Amniotic epithelial cell (primary cell): Measurements from ENCODE around the gene FOS.
"Not testable (repeated sequence)": the region's sequence is repeated elsewhere in the genome, so short reads cannot be mapped to it uniquely, and the experiment has no call there.

Experiments used
- DNase-seq: peaks from one replicate; pipeline ENCODE4 v3.0.0-alpha.2; 2010; ENCODE audit warnings: low read depth

FOS gene

DNA sequence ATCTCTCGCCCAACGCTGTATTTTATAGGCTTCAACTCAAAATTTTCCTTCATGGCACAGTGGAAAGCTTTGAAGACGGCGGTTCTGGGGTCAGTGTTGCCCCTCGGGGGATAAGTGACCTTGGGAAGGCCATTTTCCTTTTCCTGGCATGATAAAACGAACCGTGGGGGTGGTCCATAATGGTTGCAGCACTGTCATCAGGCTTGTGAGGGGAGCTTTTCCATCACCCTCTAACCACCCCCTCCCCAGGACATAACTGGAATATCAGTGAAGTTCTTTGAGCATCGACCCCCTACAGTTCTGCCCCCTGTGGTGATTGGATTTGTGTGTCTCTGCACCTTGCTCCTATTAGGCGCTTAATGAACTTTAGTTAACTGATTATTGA lies 16.0 kb downstream of the FOS start:
- DNase-seq, result no peak

DNA sequence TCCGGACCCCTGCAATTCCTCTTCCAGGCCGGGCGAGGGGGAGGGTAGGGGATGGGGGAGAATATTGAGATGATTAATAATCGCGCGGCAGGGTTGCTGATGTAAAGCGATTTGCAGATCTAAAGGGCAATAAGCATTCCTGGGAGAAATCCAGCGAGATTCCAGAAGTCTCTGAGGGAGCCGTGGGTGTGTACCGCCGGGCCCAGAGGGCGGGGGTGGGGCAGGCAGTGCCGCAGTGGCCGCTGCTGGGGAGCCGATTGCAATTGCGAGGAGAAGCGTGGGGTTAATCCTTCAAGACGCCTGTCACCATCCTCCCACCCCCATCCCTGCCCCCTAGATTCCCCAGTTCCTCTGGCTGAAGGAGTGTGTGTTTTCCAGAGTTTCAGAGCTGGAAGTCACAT lies 16.4 kb downstream of the FOS start:
- DNase-seq, result peak; percentile 84

DNA sequence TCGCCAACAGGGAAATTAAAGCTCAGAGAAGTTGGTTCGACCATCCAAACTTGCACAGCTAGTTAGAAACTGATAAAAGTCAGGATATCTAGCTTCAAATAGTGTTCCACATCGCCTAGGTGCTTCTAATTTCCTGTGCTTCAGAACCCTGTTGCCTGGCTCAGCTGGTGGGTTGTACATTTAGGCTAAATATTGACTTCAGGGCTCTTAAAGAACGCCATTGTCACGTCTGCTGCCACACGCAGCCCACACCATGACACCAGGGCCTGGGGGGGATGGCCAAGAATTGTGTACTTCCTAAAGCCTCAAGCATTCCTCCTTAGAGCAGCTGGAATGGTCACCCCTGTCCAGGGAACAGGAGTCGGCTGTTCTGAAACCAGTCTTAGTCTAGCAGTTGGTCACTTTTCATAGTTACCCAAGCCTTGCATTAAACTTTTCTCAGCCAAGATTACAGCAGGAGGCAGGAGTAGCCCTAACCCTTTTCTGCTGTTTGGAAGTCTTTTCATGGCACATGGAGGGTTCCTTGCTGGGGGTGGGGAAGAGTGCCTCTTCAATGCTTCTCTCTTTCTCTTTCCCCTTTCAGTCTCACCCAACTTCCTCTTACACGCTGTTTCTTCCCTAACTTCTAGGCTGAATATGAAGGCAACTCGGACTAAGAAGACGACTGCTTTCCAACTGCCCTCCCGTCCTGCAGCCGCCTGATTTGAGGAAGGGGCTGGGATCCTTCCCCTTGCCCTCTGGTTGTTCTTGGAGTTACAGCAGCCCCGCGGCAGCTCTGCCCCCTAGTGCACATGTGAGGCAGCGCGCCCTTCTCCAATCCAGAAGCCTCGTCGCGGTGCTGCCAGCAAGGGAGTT lies 17.1 kb downstream of the FOS start:
- DNase-seq, result peak; percentile 63

DNA sequence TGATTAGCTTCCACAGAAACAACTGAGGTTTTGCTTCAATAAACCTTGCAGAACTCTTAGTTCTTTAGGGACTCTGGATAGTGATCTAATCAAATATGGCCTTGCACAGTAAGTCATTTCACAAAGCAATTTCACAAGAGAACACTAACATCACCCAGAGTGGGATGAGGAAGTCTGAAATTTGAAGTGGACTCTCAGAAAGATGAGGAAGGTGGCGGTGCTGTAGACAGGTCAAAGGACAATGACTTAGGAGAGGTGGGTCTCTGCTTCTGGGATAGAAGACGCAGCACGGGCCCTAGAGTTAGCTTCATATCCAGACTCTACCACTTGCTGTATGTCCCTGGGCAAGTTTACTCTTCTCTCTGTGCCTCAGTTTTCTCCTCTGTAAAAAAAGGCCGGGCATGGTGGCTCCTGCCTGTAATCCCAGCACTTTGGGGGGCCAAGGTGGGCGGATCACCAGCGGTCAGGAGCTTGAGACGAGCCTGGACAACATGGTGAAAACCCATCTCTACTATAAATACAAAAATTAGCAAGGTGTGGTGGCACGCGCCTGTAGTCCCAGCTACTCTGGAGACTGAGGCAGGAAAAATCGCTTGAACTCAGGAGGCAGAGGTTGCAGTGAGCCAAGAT lies 18.9 kb downstream of the FOS start:
- DNase-seq, result peak; percentile 48

DNA sequence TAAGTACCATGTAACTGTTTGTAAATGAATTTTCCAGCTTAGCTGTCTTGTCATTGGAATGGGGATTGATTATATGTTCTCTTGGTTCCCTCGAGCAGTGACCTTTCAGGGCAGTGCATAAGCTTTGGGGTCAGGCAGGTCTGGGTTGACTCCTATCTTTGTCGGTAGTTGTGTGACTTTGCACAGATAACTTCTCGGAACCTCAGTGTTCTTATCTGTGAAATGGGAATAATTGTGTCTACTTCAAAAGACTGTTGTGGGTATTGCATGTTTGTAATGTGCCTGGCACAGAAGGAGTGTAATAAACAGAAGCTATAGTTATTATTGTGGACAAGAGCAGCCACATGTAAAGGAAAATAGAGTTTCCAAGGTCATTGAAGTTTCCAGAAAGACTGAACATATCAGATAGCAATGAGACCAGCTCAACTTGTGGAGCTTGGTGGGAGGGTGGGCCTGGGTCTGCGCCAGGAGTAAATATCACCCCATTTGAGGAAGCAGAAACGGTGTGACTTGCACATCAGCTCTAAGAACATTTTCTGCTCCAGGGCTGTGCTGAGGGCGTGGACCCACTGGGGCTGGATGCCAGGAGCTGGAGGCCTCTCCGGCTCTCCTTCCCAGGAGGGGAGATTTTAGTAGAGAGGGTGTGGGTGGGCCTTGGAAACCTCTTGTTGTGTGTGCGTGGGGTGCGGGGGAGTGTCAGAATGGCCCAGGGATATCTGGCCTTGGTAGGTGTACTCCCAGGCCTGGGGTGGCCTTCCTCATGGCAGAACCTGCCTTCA lies 19.7 kb downstream of the FOS start:
- no peak for DNase-seq

DNA sequence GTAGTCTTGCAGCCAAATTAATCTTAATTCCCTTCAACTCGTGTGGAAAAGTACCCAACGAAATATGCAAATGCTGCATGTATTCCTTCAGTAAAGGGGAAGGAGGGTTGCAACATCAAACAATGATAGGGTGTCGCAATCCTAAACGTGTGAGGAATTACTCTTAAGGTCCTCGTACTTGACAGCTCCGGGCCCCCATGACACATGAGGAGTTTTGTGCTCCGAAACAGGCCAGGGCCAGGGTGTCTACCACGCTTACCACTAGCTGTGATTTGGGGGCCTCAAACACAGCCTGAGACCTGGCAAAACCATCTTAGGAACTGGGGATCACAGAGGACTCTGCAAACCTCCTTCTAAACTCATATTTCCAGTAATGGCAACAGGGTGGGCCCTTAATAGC lies 20.4 kb downstream of the FOS start:
- peak; percentile 96 for DNase-seq

DNA sequence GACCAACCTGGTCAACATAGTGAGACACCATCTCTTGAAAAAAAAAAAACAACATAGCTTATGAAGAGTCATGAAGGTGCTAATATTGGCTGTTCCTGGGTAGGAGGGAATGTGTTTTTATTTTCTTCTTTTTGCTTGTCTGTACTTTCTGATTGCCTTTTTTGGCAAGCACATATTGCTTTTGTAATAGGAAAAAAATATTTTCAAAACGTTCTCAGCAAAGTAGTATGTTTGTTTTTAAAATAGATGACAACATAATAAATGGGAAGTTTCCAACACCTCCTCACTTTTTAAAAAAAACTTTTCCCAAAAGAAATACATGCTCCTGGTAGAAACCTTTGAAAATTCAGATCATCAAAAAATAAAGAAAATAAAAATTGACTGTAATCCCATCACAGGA lies 20.9 kb downstream of the FOS start:
- DNase-seq, result no peak

DNA sequence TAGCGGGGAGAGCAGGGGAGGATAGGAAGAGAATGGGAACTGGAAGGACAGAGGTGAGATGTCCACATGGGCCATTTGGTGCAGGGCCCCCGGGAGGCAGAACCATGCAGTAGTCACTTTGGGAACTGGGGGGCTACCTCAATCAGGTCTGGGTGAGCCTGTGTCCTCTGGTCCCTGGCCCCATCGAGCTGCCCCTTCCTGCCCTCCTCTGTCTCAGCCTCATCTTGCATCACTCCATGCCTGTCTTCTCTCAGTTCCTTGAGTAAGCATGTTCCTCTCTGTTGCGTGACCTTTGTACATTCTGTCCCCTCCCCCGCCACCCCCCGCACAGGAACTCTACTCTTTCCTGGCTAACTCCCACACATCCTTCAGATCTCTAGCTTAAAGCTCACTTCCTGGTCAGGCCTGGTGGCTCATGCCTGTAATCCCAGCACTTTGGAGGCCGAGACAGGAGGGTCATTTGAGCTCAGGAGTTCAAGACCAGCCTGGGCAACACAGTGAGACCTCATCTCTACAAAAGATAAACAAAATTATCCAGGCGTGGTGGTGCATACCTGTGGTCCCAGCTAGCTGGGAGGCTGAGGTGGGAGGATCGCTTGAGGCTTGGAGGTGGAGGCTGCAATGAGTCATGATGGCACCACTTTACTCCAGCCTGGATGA lies 23.2 kb downstream of the FOS start:
- peak; percentile 94 for DNase-seq

DNA sequence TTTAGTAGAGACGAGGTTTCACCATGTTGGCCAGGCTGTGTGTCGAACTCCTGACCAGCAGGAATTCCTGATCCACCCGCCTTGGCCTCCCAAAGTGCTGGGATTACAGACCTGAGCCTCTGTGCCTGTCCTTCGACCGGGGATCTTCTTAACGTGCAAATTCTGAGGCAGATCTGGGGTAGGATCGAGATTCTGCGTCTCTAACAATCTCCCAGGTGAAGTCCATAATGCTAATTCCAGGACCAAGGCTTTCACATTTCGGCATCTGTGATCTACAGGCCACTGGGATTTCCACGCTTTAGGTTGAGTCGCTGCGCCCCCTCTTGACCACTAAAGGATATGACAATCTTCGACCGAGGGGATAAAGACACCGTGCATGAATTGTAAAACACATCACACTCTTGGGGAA lies 24.8 kb downstream of the FOS start:
- DNase-seq, result peak; percentile 70

DNA sequence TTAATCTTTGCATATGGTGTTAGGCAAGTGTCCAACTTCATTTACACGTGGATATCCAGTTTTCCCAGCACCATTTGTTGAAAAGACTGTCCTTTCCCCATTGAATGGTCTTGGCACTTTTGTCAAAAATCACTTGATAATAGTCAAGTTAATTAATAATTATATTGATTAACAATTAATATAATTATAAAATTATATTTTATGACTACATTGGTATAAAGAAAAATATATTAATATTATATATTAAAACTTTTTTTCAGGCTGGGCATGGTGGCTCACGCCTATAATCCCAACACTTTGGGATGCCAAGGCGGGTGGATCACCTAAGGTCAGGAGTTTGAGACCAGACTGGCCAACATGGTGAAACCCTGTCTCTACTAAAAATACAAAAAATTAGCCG lies 27.8 kb downstream of the FOS start:
- DNase-seq, result not testable (repeated sequence)

DNA sequence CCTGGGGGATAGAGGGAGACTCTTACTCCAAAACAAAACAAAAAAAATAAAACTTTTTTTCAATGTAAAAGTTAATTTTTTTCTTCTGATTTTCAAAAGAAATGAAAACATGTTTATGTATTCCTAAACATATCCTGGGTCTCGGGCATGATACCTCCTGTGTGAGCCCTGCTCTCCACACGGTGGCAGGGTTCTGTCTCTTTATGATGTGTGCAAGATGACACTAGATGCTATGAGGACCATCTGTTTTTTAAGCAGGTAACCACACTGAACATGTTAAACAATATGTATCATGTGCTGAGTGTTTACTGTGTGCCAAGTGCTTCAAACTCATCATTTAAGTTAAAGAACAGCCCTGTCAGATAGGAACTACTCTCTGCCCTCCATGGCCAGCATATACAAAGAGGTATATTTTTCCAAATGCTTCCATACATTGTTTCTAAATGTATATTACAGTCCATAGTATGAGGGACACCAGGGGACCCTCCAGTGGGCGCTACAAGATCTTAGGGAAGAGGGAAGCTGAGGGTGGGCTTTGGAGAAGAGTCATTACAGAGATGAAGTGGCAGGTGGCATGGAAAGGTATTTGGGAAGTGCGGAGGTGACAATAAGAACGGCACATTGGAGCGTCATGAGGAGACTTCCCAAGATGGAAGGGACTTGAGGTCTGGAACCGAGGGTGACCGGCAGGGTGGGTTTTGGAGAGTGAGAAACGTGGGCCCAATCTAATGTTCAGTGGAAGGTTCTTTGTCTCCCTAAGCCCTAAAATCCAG lies 28.5 kb downstream of the FOS start:
- DNase-seq, result no peak

DNA sequence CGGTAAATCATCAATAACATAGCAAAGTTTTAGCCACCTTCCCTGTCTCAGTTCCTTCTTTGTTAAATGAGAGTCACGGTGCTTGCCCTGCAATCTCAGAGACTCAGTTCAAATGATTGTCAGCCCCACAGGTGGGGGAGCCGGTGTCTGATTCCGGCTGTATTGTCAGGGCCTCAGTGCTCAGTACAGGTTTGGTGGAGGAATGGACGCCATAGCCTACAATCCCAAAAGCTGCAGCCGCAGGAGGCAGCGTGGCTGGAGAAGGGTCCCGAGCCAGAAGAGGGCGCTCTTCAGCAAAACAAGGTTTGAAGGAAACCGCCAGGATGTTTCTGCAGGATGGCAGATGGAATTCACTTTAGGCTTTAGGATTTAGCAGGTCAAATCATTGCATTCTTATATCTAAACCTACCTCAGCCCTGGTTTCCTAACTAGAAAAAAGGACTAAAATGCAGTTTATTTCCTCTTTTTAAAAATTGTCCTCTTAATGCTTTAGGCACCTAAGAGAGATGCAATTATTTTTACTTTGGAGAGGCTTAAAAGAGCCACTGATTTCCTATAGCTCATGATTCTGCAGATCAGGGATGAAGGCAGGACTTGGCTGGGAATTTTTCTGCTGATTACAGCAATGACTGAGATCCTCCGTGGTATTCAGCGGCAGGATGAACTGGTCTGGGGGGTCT lies 29.2 kb downstream of the FOS start:
- peak; percentile 68 for DNase-seq

DNA sequence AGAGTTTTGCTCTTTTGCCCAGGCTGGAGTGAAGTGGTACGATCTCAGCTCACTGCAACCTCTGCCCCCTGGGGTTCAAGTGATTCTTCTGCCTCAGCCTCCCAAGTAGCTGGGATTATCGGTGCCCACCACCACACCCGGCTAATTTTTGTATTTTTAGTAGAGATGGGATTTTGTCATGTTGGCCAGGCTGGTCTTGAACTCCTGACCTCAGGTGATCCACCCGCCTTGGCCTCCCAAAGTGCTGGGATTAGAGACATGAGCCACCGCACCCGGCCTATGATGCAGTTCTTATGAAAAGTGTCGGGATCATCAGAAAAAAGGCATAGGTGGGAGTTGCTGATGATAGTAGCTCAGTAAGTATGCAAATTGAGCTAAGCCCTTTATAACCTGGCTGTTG lies 30.4 kb downstream of the FOS start:
- DNase-seq, result not testable (repeated sequence)

DNA sequence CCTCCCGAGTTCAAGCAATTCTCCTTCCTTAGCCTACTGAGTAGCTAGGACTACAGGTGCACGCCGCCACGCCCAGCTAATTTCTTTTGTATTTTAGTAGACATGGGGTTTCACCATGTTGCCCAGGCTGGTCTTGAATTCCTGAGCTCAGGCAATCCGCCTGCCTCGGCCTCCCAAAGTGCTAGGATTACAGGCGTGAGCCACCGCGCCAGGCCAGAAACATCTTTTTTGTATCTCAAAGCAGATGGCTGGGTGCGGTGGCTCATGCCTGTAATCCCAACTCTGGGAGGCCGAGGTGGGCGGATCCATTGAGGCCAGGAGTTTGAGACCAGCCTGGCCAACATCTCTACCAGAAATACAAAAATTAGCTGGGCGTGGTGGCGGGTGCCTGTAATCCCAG lies 30.9 kb downstream of the FOS start:
- not testable (repeated sequence) for DNase-seq

DNA sequence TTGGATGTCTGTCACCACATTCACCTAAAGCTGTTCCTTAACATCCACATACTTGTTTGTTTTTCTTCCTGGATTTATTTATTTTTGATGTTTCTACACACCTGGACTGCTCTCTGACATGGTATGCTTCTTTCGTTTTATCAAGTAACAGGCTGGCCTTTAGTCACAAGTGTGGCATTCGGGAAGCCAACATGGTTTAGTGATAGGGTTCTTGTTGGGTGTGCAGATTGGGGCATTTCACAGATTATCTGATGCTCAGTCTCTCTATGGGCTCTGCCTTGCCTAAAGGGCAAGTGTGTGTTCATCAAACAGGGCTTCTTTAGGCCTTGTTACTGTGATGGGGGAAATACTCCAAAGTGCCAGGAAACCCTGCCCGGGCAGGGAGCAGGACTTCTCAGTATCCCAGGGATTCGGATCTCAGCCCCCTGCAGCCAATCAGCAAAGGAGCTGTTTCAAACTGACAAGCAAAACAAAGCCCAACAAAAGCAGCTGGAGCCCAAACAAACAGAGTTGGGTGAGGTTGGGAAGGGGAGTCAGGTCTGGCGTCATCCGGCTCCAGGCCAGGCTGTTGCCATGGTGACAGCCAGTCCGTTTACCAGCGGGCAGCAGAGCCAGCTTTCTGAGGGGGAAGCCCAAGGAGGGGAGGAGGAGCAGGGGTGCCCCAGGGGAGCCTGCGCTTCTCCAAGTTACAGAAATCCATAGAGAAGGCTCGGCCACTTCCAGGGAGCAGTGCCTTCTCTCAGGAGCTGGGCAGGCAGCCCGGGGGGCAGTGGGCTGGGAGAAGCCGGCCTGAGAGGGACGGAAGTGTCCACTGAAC lies 31.9 kb downstream of the FOS start:
- peak; percentile 83 for DNase-seq

DNA sequence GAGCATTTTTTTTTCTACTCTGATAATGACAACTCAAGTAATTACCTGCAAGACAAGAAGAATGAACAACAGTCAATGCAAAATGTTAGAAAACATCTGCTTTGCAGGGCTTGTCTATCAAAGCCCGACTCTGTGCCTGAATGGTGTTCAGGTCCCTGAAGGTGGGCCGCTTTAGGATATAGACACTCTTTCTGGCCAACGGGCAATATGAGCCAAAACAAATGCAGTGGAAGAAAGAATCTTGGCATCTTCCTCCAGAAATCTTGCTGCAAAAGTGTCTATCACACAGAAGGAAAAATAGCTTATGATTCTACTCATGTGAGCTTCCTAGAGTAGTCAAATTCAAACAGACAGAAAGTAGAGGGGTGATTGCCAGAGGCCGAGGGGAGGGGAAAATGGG lies 32.7 kb downstream of the FOS start:
- no peak for DNase-seq

DNA sequence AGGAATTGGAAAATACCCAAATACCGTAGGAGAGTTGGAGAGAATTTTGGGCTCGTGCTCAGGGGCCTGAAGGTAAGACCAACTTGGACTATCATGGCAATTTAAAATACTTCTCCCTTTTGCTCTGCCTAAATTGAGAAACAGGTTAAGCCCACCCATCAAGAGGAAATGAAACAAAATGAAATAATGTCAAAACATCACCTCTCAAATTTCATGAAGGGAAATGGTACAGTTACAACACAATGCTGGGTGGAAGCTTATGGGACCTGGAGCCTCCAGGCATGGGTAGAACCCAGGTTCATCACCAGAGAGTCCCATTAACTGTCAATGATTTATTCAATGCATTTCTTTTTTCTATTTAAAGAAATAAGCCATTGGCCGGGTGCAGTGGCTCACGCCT lies 33.7 kb downstream of the FOS start:
- DNase-seq, result no peak

DNA sequence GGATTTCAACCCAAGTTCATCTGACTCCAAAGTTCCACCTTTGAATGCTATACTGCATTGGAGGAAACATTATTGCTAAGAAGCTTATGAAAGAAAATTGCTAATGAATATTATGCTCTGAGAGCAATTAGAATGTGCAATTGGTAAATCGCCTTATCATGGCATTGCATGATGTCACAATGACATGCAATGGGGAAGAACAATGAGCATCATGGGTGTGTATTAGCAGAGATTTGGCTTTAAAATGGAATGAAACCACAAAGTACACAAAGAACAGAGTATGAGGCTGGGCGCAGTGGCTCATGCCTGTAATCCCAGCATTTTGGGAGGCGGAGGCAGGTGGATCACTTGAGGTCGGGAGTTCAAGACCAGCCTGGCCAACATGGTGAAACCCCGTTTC lies 34.7 kb downstream of the FOS start:
- DNase-seq, result no peak

DNA sequence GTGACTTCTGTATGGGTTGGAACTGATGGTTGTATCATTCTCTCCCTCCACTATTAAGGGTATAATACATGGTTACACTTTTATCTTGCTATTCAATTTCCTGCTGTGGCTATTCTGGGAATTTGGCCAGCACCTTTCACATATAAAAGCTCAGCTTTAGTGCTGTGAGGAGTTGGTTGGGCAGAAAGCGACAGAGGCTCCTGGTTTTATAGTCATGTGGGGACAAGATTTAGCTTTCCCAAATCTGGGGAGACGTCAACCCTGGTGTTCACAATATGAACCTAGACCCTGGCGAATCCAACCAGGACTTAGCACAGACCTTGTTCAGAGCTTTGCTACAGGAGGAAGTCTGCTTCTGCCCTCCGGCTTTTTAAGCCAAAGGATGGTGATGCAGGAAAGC lies 36.5 kb downstream of the FOS start:
- peak; percentile 52 for DNase-seq

DNA sequence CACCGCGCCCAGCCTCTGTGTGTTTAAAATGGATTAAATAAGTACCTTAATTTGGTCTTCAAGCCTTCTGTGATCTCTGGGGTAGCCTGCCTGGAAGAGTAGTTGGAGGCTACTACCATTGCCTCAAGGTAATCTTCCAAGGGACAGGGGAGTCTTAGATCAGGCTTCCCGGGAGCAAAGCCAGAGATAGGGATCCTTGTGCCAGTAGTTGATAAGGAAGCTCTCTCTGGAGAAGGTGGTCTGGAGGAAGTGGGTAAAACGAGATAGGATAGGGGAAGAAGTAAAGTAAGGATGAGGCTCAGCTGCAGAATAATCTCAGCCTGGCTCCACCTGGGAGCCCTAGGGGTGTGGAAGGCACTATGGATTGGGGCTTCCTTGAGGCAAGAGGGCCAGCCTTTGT lies 38.5 kb downstream of the FOS start:
- DNase-seq, result no peak
